Gastrocnemius medialis (tissue), 4 donors: ENCODE data around the gene KCNAB2. TPM values are rescaled to one million over a fixed set of nuclear protein-coding genes. Genes with fewer than 3 reads are reported as not detected.

Source experiments
- ATAC-seq, 2 donors: fragments of 150-250 bp; one replicate each; pipeline ENCODE4 v1.9.1; 2016
- DNase-seq, 2 donors: peaks; one replicate each; pipeline ENCODE4 v3.0.0-alpha.2; 2019
- H3K27ac ChIP-seq, 4 donors: fragments of 200-600 bp; sonication (generic); 1 replicate in 1 of 4; 2 replicates in 3 of 4; pipeline ENCODE4 v1.5.1; 2016 to 2018; ENCODE audit warnings: mild to moderate bottlenecking in 2 of 4, moderate library complexity in 1 of 4
- H3K27me3 ChIP-seq, 3 donors: fragments of 200-600 bp; sonication (generic) in 2 of 3; 1 replicate in 1 of 3; 2 replicates in 2 of 3; pipeline versions ENCODE4 v1.5.1 to v1.6.0; 2016 to 2019; ENCODE audit warnings: mild to moderate bottlenecking in 1 of 3, moderate library complexity in 1 of 3
- H3K36me3 ChIP-seq, 2 donors: fragments of 200-600 bp; sonication (generic) in 1 of 2; one replicate each; pipeline ENCODE4 v1.5.1; 2017 to 2018
- H3K4me1 ChIP-seq, 2 donors: fragments of 200-600 bp; sonication (generic) in 1 of 2; one replicate each; pipeline ENCODE4 v1.5.1; 2016 to 2017; ENCODE audit warnings: mild to moderate bottlenecking in 2 of 2
- H3K4me3 ChIP-seq, 4 donors: fragments of 200-600 bp; sonication (generic) in 3 of 4; 1 replicate in 1 of 4; 2 replicates in 3 of 4; pipeline ENCODE4 v1.5.1; 2016 to 2019; ENCODE audit warnings: mild to moderate bottlenecking in 2 of 4
- H3K9me3 ChIP-seq, 3 donors: fragments of 200-600 bp; sonication (generic) in 2 of 3; 1 replicate in 1 of 3; 2 replicates in 2 of 3; pipeline ENCODE4 v1.5.1; 2016 to 2019
- CTCF ChIP-seq, 5 experiments: fragments of 450-650 bp in 3 of 5; fragments of 200-600 bp in 2 of 5; sonication (generic) in 2 of 5; IDR thresholded peaks in 4 of 5; conservative IDR thresholded peaks in 1 of 5; 1 replicate in 4 of 5; 2 replicates in 1 of 5; pipeline ENCODE4 v1.5.1; 2016 to 2019; ENCODE audit warnings: antibody characterized with exemption in 5 of 5, mild to moderate bottlenecking in 3 of 5, moderate library complexity in 3 of 5
- POLR2A ChIP-seq, 2 donors: fragments of 450-650 bp; IDR thresholded peaks; one replicate each; pipeline ENCODE4 v1.6.1; 2017; ENCODE audit warnings: antibody characterized with exemption in 2 of 2, mild to moderate bottlenecking in 2 of 2, moderate library complexity in 2 of 2
- in situ Hi-C, 4 donors: fragments of 200-750 bp; cut with MboI; loops; one replicate each; pipeline versions ENCODE4 v1.15.0 to v1.8.0; 2017; ENCODE audit warnings: low sequenced_read_pairs in 4 of 4
- intact Hi-C: fragments of 100-400 bp; cut with DNase I; formaldehyde crosslinking; loops from one replicate; pipeline ENCODE4 v1.15.1; 2023; ENCODE audit warnings: low total_unique reads
- total RNA-seq, 4 donors: library from RNA; depleted of rRNA; stranded (reverse); fragments of >200 nt; gene quantifications; one replicate each; pipeline versions ENCODE4 v1.1.0 to v1.2.3, GENCODE V29; 2016

The KCNAB2 gene
- total RNA-seq, 4 donors from 2014 or later: 2.8 to 7.8 (median 4.5) TPM

- no peak overlapping the region for H3K4me3 ChIP-seq
- no peaks in the 10 kb centered on the region for H3K9me3 ChIP-seq
- TF ChIP-seq POLR2A (IDR thresholded peaks at IDR 0.05) (no peak), CTCF (IDR thresholded peaks at IDR 0.05 in 4 of 5, conservative IDR thresholded peaks at IDR 0.05 in 1 of 5) (no peak)
- in situ Hi-C loops (no loop called here), intact Hi-C loops (no loop called here)
- DNase-seq: no peak
- H3K27me3 ChIP-seq: peaks cover 0 to 6% (median 0%) of the 10 kb centered on the region in 3 donors
- ATAC-seq: no peak
- H3K36me3 ChIP-seq: no peaks in the 10 kb centered on the region
- no peaks in the 10 kb centered on the region for H3K4me1 ChIP-seq
- no peak overlapping the region for H3K27ac ChIP-seq
These were observed 10.0 kb upstream of the KCNAB2 start for GRCh38 chr1:6035719-6036118.

GRCh38 chr1:6037338-6037762, 8.3 kb upstream of the KCNAB2 start:
- intact Hi-C loops: no loop called here
- Histone ChIP-seq H3K27ac (no peak overlapping the region), H3K27me3 (peaks cover 0 to 6% (median 0%) of the 10 kb centered on the region in 3 donors), H3K9me3 (no peaks in the 10 kb centered on the region), H3K36me3 (no peaks in the 10 kb centered on the region), H3K4me3 (no peak overlapping the region), H3K4me1 (no peaks in the 10 kb centered on the region)
- no peak for DNase-seq
- no peak for ATAC-seq
- TF ChIP-seq POLR2A (IDR thresholded peaks at IDR 0.05): no peak
- TF ChIP-seq CTCF (IDR thresholded peaks at IDR 0.05 in 4 of 5, conservative IDR thresholded peaks at IDR 0.05 in 1 of 5): no peak
- in situ Hi-C loops: no loop called here

GRCh38 chr1:6038603-6039002, 7.1 kb upstream of the KCNAB2 start:
- no peaks in the 10 kb centered on the region for H3K36me3 ChIP-seq
- TF ChIP-seq POLR2A (IDR thresholded peaks at IDR 0.05) (no peak), CTCF (IDR thresholded peaks at IDR 0.05 in 4 of 5, conservative IDR thresholded peaks at IDR 0.05 in 1 of 5) (no peak)
- peaks cover 0 to 6% (median 0%) of the 10 kb centered on the region in 3 donors for H3K27me3 ChIP-seq
- no peak overlapping the region for H3K4me3 ChIP-seq
- in situ Hi-C loops: no loop called here
- H3K4me1 ChIP-seq: no peaks in the 10 kb centered on the region
- ATAC-seq (no peak), DNase-seq (no peak)
- intact Hi-C loops: no loop called here
- H3K9me3 ChIP-seq: no peaks in the 10 kb centered on the region
- H3K27ac ChIP-seq: no peak overlapping the region

GRCh38 chr1:6039031-6039430, 6.7 kb upstream of the KCNAB2 start:
- Histone ChIP-seq H3K9me3 (no peaks in the 10 kb centered on the region), H3K4me3 (no peak overlapping the region), H3K27me3 (peaks cover 0 to 6% (median 0%) of the 10 kb centered on the region in 3 donors), H3K36me3 (no peaks in the 10 kb centered on the region), H3K4me1 (no peaks in the 10 kb centered on the region), H3K27ac (no peak overlapping the region)
- in situ Hi-C loops: no loop called here
- TF ChIP-seq POLR2A (IDR thresholded peaks at IDR 0.05) (no peak), CTCF (IDR thresholded peaks at IDR 0.05 in 4 of 5, conservative IDR thresholded peaks at IDR 0.05 in 1 of 5) (no peak)
- intact Hi-C loops: no loop called here
- no peak for ATAC-seq
- DNase-seq: no peak

GRCh38 chr1:6040444-6040843, 5.2 kb upstream of the KCNAB2 start:
- in situ Hi-C loops: no loop called here
- H3K36me3 ChIP-seq: no peaks in the 10 kb centered on the region
- ATAC-seq (no peak), DNase-seq (no peak)
- TF ChIP-seq CTCF (IDR thresholded peaks at IDR 0.05 in 4 of 5, conservative IDR thresholded peaks at IDR 0.05 in 1 of 5): no peak
- TF ChIP-seq POLR2A (IDR thresholded peaks at IDR 0.05): no peak
- no peaks in the 10 kb centered on the region for H3K4me1 ChIP-seq
- intact Hi-C loops: no loop called here
- no peak overlapping the region for H3K4me3 ChIP-seq
- peaks cover 0 to 6% (median 0%) of the 10 kb centered on the region in 3 donors for H3K27me3 ChIP-seq
- no peak overlapping the region for H3K27ac ChIP-seq
- no peaks in the 10 kb centered on the region for H3K9me3 ChIP-seq
